B cell (primary cell): ENCODE data around the gene CCDC88C.

ENCODE experiments used
- CTCF ChIP-seq: fragments of 200-600 bp; IDR thresholded peaks from one replicate; pipeline ENCODE4 v1.8.0; 2022; ENCODE audit warnings: antibody characterized with exemption, mild to moderate bottlenecking
- EZH2 ChIP-seq: IDR thresholded peaks from 2 replicates; pipeline ENCODE4 v1.6.1; 2012; ENCODE audit warnings: borderline replicate concordance, low read depth, mild to moderate bottlenecking, moderate library complexity, low read length; ENCODE audit not compliant: insufficient read depth, poor library complexity, severe bottlenecking

- no peak for TF ChIP-seq CTCF
- TF ChIP-seq EZH2: no peak
These were observed 100.9 kb downstream of the CCDC88C start for GRCh38 chr14:91316761-91317160.
